ENCODE data around the gene LRRC4C. TPM values are rescaled to one million over a fixed set of nuclear protein-coding genes. Genes with fewer than 3 reads are reported as not detected.

LRRC4C gene
- total RNA-seq, 4 donors from 2014 or later: 0.40 to 1.7 TPM; not detected in 2

- Histone ChIP-seq H3K27me3 (no peaks in the 10 kb centered on the region), H3K9me3 (no peaks in the 10 kb centered on the region), H3K4me1 (no peaks in the 10 kb centered on the region), H3K4me3 (no peak overlapping the region), H3K27ac (no peak overlapping the region), H3K36me3 (no peaks in the 10 kb centered on the region)
- no peak for DNase-seq
- no peak for TF ChIP-seq POLR2A (IDR thresholded peaks at IDR 0.05)
- no peak for TF ChIP-seq CTCF (IDR thresholded peaks at IDR 0.05)
Measured at GRCh38 chr11:41190437-41191082, 268.9 kb downstream of the LRRC4C start.

GRCh38 chr11:41189701-41190436 is 269.6 kb downstream of the LRRC4C start:
- no peak overlapping the region for H3K4me3 ChIP-seq
- H3K4me1 ChIP-seq: no peaks in the 10 kb centered on the region
- no peak for DNase-seq
- H3K9me3 ChIP-seq: no peaks in the 10 kb centered on the region
- no peaks in the 10 kb centered on the region for H3K27me3 ChIP-seq
- no peak overlapping the region for H3K27ac ChIP-seq
- TF ChIP-seq CTCF (IDR thresholded peaks at IDR 0.05) (no peak), POLR2A (IDR thresholded peaks at IDR 0.05) (no peak)
- no peaks in the 10 kb centered on the region for H3K36me3 ChIP-seq

GRCh38 chr11:41177791-41178190 is 281.7 kb downstream of the LRRC4C start:
- TF ChIP-seq CTCF (IDR thresholded peaks at IDR 0.05): no peak
- no peak for TF ChIP-seq POLR2A (IDR thresholded peaks at IDR 0.05)
- no peak overlapping the region for H3K4me3 ChIP-seq
- DNase-seq: no peak
- H3K36me3 ChIP-seq: no peaks in the 10 kb centered on the region
- no peaks in the 10 kb centered on the region for H3K27me3 ChIP-seq
- H3K9me3 ChIP-seq: no peaks in the 10 kb centered on the region
- no peak overlapping the region for H3K27ac ChIP-seq
- H3K4me1 ChIP-seq: no peaks in the 10 kb centered on the region

GRCh38 chr11:41175304-41175972 is 284.0 kb downstream of the LRRC4C start:
- no peak for DNase-seq
- no peaks in the 10 kb centered on the region for H3K36me3 ChIP-seq
- H3K4me1 ChIP-seq: no peaks in the 10 kb centered on the region
- no peaks in the 10 kb centered on the region for H3K27me3 ChIP-seq
- no peak overlapping the region for H3K27ac ChIP-seq
- H3K4me3 ChIP-seq: no peak overlapping the region
- TF ChIP-seq CTCF (IDR thresholded peaks at IDR 0.05) (no peak), POLR2A (IDR thresholded peaks at IDR 0.05) (no peak)
- no peaks in the 10 kb centered on the region for H3K9me3 ChIP-seq

GRCh38 chr11:41146326-41146725 is 313.1 kb downstream of the LRRC4C start:
- TF ChIP-seq POLR2A (IDR thresholded peaks at IDR 0.05): no peak
- no peak for TF ChIP-seq CTCF (IDR thresholded peaks at IDR 0.05)
- Histone ChIP-seq H3K27ac (no peak overlapping the region), H3K27me3 (no peaks in the 10 kb centered on the region), H3K9me3 (no peaks in the 10 kb centered on the region), H3K36me3 (no peaks in the 10 kb centered on the region), H3K4me1 (no peaks in the 10 kb centered on the region), H3K4me3 (no peak overlapping the region)
- DNase-seq: no peak

Data from Peyer's patch (tissue), 4 donors.